HCT116 (cell line): ENCODE data around the gene SEMA4D. TPM values are rescaled to one million over a fixed set of nuclear protein-coding genes. Genes with fewer than 3 reads are reported as not detected.

Source experiments
- ATAC-seq: fragments of 200-7000 bp; cut with Tn5 transposase; 2 replicates; pipeline ENCODE4 v1.9.1; 2020; ENCODE audit warnings: mild to moderate bottlenecking, moderate library complexity
- BruUV-seq: library from RNA; stranded (reverse); fragments of 400-500 nt; replicated peaks from 2 replicates; lab custom pipeline; 2021; lab: Mats Ljungman, UMichigan
- CTCF ChIA-PET: fragments of 300-600 bp; sonication (Branson Sonifier 250); formaldehyde crosslinking; loops from one replicate; lab custom pipeline; 2021; ENCODE audit warnings: antibody characterized with exemption; lab: Charles Lee
- POLR2A ChIA-PET: fragments of 300-600, 350-600 bp; sonication (Branson Sonifier 250); formaldehyde crosslinking; loops from one replicate; lab custom pipeline; 2021; ENCODE audit warnings: antibody characterized with exemption; lab: Charles Lee
- RAD21 ChIA-PET, 2 experiments: fragments of 300-600 bp; sonication (Branson Sonifier 250); formaldehyde crosslinking; loops; one replicate each; lab custom pipeline; 2023; ENCODE audit warnings: low total read pairs in 2 of 2; ENCODE audit not compliant: uncharacterized antibody in 2 of 2, unreplicated experiment in 2 of 2, low non-redundant PET in 1 of 2; lab: Charles Lee
- DNase-seq: peaks from one replicate; pipeline ENCODE4 v3.0.0-alpha.2; 2010; ENCODE audit warnings: low read depth, low spot score
- H2AFZ ChIP-seq: fragments of 200-600 bp; shearing (Covaris generic), sonication (generic); 2 replicates; pipeline ENCODE4 v1.6.1; 2017; ENCODE audit warnings: low read depth, mixed run types, mixed read lengths, antibody characterized with exemption, low read length; ENCODE audit not compliant: poor library complexity, severe bottlenecking
- H3K27ac ChIP-seq: 2 replicates; pipeline ENCODE4 v1.5.1; 2012; ENCODE audit warnings: low read depth, low read length
- H3K27me3 ChIP-seq: fragments of 200-600 bp; sonication (generic); 2 replicates; pipeline ENCODE4 v1.6.1; 2016; ENCODE audit warnings: mixed run types, low read length, mixed read lengths; ENCODE audit not compliant: insufficient read depth
- H3K36me3 ChIP-seq, 2 experiments: fragments of 200-500 bp in 1 of 2; fragments of 200-600 bp in 1 of 2; sonication (Bioruptor generic) in 1 of 2; sonication (generic) in 1 of 2; 2 replicates each; pipeline versions ENCODE4 v1.5.1 to v1.6.1; 2014 to 2016; ENCODE audit warnings: low read length in 2 of 2, inconsistent platforms in 1 of 2, mixed read lengths in 1 of 2, mixed run types in 1 of 2; ENCODE audit not compliant: insufficient read depth in 2 of 2, control insufficient read depth in 1 of 2
- H3K4me1 ChIP-seq, 2 experiments: fragments of 200-600 bp in 1 of 2; sonication (generic) in 1 of 2; 2 replicates each; pipeline versions ENCODE4 v1.5.1 to v1.6.1; 2012 to 2017; ENCODE audit warnings: low read length in 2 of 2, inconsistent platforms in 1 of 2, mild to moderate bottlenecking in 1 of 2, mixed read lengths in 1 of 2, mixed run types in 1 of 2, moderate library complexity in 1 of 2; ENCODE audit not compliant: insufficient read depth in 2 of 2, control insufficient read depth in 1 of 2
- H3K4me2 ChIP-seq: fragments of 200-600 bp; sonication (generic); 2 replicates; pipeline ENCODE4 v1.6.1; 2017; ENCODE audit warnings: mixed run types, low read length, mixed read lengths
- H3K4me3 ChIP-seq, 2 experiments: fragments of 200-600 bp in 1 of 2; sonication (generic) in 1 of 2; replicated peaks in 1 of 2; 2 replicates each; pipeline ENCODE4 v1.5.1; 2011 to 2016; ENCODE audit warnings: low read length in 2 of 2, control low read depth in 1 of 2, low read depth in 1 of 2, mild to moderate bottlenecking in 1 of 2, mixed read lengths in 1 of 2, mixed run types in 1 of 2
- H3K79me2 ChIP-seq: fragments of 200-600 bp; sonication (generic); 2 replicates; pipeline ENCODE4 v1.6.1; 2017; ENCODE audit warnings: mild to moderate bottlenecking, mixed run types, low read length, moderate library complexity, mixed read lengths; ENCODE audit not compliant: insufficient read depth
- H3K9ac ChIP-seq: fragments of 200-600 bp; sonication (generic); 2 replicates; pipeline ENCODE4 v1.6.1; 2016; ENCODE audit warnings: low read length, mixed read lengths
- H3K9me2 ChIP-seq: fragments of 200-600 bp; sonication (generic), shearing (Covaris generic); 2 replicates; pipeline ENCODE4 v1.6.1; 2017; ENCODE audit warnings: mixed run types, mild to moderate bottlenecking, moderate library complexity; ENCODE audit not compliant: insufficient read depth
- H3K9me3 ChIP-seq, 2 experiments: fragments of 200-500 bp in 1 of 2; fragments of 200-600 bp in 1 of 2; sonication (Bioruptor generic) in 1 of 2; sonication (generic) in 1 of 2; 2 replicates each; pipeline ENCODE4 v1.6.1; 2014 to 2017; ENCODE audit warnings: low read length in 2 of 2, mixed read lengths in 2 of 2, inconsistent platforms in 1 of 2, low read depth in 1 of 2, mild to moderate bottlenecking in 1 of 2, mixed run types in 1 of 2, moderate library complexity in 1 of 2; ENCODE audit not compliant: control insufficient read depth in 1 of 2, insufficient read depth in 1 of 2
- H4K20me1 ChIP-seq: fragments of 200-600 bp; sonication (generic), shearing (Covaris generic); 2 replicates; pipeline ENCODE4 v1.6.1; 2017; ENCODE audit warnings: mixed run types, mild to moderate bottlenecking, moderate library complexity; ENCODE audit not compliant: insufficient read depth
- ATF3 ChIP-seq: IDR thresholded peaks from 2 replicates; pipeline ENCODE4 v1.6.1; 2012
- CEBPB ChIP-seq: IDR thresholded peaks from 2 replicates; pipeline ENCODE4 v1.6.1; 2012; ENCODE audit warnings: low read depth
- EGR1 ChIP-seq: IDR thresholded peaks from 2 replicates; pipeline ENCODE4 v1.6.1; 2012; ENCODE audit warnings: low read depth
- ELF1 ChIP-seq: IDR thresholded peaks from 2 replicates; pipeline ENCODE4 v1.6.1; 2012; ENCODE audit warnings: low read depth, borderline replicate concordance
- EZH2 ChIP-seq: fragments of 200-600 bp; sonication (generic); IDR thresholded peaks from 2 replicates; pipeline ENCODE4 v1.6.1; 2017; ENCODE audit warnings: antibody characterized with exemption, mixed run types
- EZH2phosphoT487 ChIP-seq: fragments of 200-600 bp; IDR thresholded peaks from 2 replicates; pipeline ENCODE4 v1.6.1; 2018; ENCODE audit warnings: antibody characterized with exemption, borderline replicate concordance
- JUND ChIP-seq: IDR thresholded peaks from 2 replicates; pipeline ENCODE4 v1.6.1; 2012
- MAX ChIP-seq: IDR thresholded peaks from 2 replicates; pipeline ENCODE4 v1.6.1; 2012
- POLR2AphosphoS5 ChIP-seq: IDR thresholded peaks from 2 replicates; pipeline ENCODE4 v1.6.1; 2011; ENCODE audit warnings: mild to moderate bottlenecking, low read depth, low read length, moderate library complexity
- RAD21 ChIP-seq: IDR thresholded peaks from 2 replicates; pipeline ENCODE4 v1.6.1; 2012; ENCODE audit warnings: low read depth, mild to moderate bottlenecking
- REST ChIP-seq: IDR thresholded peaks from 2 replicates; pipeline ENCODE4 v1.6.1; 2012; ENCODE audit warnings: low read depth
- SIN3A ChIP-seq: IDR thresholded peaks from 2 replicates; pipeline ENCODE4 v1.6.1; 2012; ENCODE audit warnings: low read depth
- ZNF274 ChIP-seq: fragments of 200-500 bp; sonication (Bioruptor generic); IDR thresholded peaks from 2 replicates; pipeline ENCODE4 v1.6.1; 2014; ENCODE audit warnings: mild to moderate bottlenecking, low read depth, low read length, inconsistent platforms
- intact Hi-C: fragments of 100-400 bp; cut with micrococcal nuclease; formaldehyde crosslinking; loops from 2 replicates; pipeline ENCODE4 v1.10.0; 2022
- total RNA-seq: library from RNA; stranded (reverse); gene quantifications from one replicate; pipeline ENCODE4 v1.2.1, GENCODE V29; 2021; ENCODE audit not compliant: unreplicated experiment

SEMA4D gene
- total RNA-seq, 1 experiment from 2014 or later: 32.0 TPM

- ChIA-PET POLR2A (no interaction called here), RAD21 (no interaction called here), CTCF (no interaction called here)
- H3K4me2 ChIP-seq: no peak overlapping the region
- no peak for DNase-seq
- H3K9ac ChIP-seq: no peak overlapping the region
- no peaks in the 10 kb centered on the region for H3K36me3 ChIP-seq
- H3K27ac ChIP-seq: no peak overlapping the region
- H2AFZ ChIP-seq: no peak overlapping the region
- H3K9me3 ChIP-seq: no peaks in the 10 kb centered on the region
- peaks cover 0 to 13% of the 10 kb centered on the region in 2 experiments; a peak in 1 of 4 replicates for H3K4me1 ChIP-seq
- ATAC-seq: no peak
- no peaks in the 10 kb centered on the region for H4K20me1 ChIP-seq
- peaks cover 11% of the 10 kb centered on the region; the same call in 1 of the 2 replicates for H3K79me2 ChIP-seq
- intact Hi-C loops: no loop called here
- BruUV-seq: no TSS peak
- no peaks in the 10 kb centered on the region for H3K9me2 ChIP-seq
- TF ChIP-seq SIN3A: no peak
- no peaks in the 10 kb centered on the region for H3K27me3 ChIP-seq
- no peak overlapping the region for H3K4me3 ChIP-seq
Observed at GRCh38 chr9:89465001-89465451, 32.9 kb downstream of the SEMA4D start.

GRCh38 chr9:89464300-89464901 is 33.5 kb downstream of the SEMA4D start:
- Histone ChIP-seq H3K27ac (no peak overlapping the region), H3K4me2 (no peak overlapping the region)
- ATAC-seq (no peak), DNase-seq (no peak)
- TF ChIP-seq MAX (no peak), JUND (no peak), RAD21 (no peak), POLR2AphosphoS5 (no peak), ATF3 (no peak), ZNF274 (no peak), EZH2 (no peak), REST (no peak), EGR1 (no peak), CEBPB (no peak), ELF1 (no peak), EZH2phosphoT487 (no peak)
- TF ChIP-seq, all 23 proteins: peak for 0
- Histone ChIP-seq H3K9ac (no peak overlapping the region), H3K4me1 (peaks cover 0 to 13% of the 10 kb centered on the region in 2 experiments; a peak in 1 of 4 replicates), H3K79me2 (peaks cover 11% of the 10 kb centered on the region; the same call in 1 of the 2 replicates), H3K27me3 (no peaks in the 10 kb centered on the region), H3K4me3 (no peak overlapping the region), H2AFZ (no peak overlapping the region), H3K9me2 (no peaks in the 10 kb centered on the region), H3K9me3 (no peaks in the 10 kb centered on the region), H3K36me3 (no peaks in the 10 kb centered on the region), H4K20me1 (no peaks in the 10 kb centered on the region)
- POLR2A ChIA-PET: no interaction called here
- BruUV-seq: no TSS peak
- CTCF ChIA-PET: no interaction called here
- RAD21 ChIA-PET: no interaction called here
- intact Hi-C loops: no loop called here
